Measurements from ENCODE around the gene CALHM5.

DNA sequence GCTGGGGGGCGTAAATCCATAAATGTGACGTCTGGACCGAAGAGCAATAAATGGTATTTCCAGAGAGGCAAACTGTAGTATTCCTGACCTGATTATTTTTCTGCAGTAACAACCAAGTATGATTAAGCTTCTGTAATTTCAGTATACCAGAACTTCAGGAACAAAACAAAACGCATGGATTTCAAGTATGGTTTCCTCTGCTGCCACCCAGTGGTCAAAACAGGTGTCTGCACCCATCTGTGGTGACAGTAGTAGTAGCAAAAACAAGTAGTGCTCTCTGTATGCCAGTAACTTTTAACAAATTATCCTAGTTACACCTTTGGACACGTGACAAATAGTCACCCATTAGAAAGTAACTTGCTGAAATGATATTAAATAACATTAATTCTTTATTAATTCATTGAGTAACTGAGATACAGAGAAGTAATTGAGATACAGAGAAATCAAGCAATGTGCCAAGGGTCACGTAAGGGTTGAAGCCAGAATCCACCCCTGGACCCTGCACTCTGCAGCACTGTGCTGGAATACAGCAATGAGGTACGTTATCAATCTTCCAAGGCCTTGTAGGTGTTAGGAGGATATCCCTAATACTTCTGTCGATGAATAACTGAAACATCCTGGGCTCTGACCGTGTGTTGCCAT, 50.1 kb downstream of the CALHM5 start:
- TF ChIP-seq, protein P1, sequence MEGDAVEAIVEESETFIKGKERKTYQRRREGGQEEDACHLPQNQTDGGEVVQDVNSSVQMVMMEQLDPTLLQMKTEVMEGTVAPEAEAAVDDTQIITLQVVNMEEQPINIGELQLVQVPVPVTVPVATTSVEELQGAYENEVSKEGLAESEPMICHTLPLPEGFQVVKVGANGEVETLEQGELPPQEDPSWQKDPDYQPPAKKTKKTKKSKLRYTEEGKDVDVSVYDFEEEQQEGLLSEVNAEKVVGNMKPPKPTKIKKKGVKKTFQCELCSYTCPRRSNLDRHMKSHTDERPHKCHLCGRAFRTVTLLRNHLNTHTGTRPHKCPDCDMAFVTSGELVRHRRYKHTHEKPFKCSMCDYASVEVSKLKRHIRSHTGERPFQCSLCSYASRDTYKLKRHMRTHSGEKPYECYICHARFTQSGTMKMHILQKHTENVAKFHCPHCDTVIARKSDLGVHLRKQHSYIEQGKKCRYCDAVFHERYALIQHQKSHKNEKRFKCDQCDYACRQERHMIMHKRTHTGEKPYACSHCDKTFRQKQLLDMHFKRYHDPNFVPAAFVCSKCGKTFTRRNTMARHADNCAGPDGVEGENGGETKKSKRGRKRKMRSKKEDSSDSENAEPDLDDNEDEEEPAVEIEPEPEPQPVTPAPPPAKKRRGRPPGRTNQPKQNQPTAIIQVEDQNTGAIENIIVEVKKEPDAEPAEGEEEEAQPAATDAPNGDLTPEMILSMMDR (IDR thresholded peaks at IDR 0.05) = peak; percentile 80 to 86 (median 86)
- TF ChIP-seq POLR2AphosphoS5 (IDR thresholded peaks at IDR 0.05; ENCODE audit: insufficient read depth in 1 of 2, low read depth in 1 of 2) (no peak), POLR2A (IDR thresholded peaks at IDR 0.05) (no peak)

Measured in vagina (tissue), 2 donors.